Stimulated activated CD4-positive, alpha-beta T cell treated with anti-CD3 and anti-CD28 coated beads, Interleukin-15, amount 100 ng/mL, for 1 hour (primary cell): Measurements from ENCODE around the gene ISCU.
"Not testable (repeated sequence)": the region's sequence is repeated elsewhere in the genome, so short reads cannot be mapped to it uniquely, and the experiment has no call there.

ENCODE experiments used
- DNase-seq, 2 donors: peaks; one replicate each; pipeline ENCODE4 v3.0.0-alpha.2; 2020; ENCODE audit warnings: low read depth in 1 of 2, low spot score in 1 of 2

ISCU gene

DNA sequence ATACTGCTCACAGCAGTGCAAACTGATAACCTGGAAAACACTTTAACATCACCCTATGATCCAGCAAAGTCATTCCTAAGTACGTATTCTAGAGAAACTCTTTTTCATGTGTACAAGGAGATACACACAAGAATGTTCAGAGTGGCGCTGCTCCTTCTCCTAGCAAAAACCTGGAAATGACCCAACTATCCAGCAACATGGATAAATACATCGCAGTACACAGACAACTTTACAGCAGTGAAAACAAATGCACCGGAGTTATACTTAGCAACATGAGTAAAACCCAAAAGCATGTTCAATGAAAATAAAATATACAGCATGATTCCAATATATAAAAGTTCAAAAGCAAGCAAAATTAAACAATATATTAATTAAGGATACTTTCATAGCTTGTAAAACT is 20.1 kb upstream of the ISCU start:
- DNase-seq, result no peak

- no peak for DNase-seq
Observed at GRCh38 chr12:108543652-108544051, 18.7 kb upstream of the ISCU start.

GRCh38 chr12:108547686-108548085 is 14.7 kb upstream of the ISCU start:
- DNase-seq, result no peak

- DNase-seq, result no peak
Observed at GRCh38 chr12:108548954-108549521, 13.4 kb upstream of the ISCU start.

DNA sequence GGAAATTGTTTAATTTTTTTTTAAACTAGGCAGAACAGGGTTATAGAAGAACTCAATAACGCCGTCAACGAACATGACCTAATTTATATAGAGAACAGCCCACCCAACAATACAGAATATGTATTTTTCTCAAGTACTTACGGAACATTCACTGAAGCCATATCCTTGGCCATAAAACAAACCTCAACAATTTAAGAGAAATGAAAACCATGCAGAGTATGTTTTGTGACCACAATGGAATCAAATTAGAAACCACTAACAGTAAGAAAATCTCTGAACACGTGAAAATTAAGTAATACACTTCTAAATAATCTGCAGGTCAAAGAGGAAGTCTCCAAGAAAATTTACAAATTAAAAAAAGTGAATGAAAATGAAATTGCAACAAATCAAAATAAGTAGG is 10.9 kb upstream of the ISCU start:
- no peak for DNase-seq

GRCh38 chr12:108553799-108554198 is 8.6 kb upstream of the ISCU start:
- DNase-seq, result no peak

- DNase-seq, result not testable (repeated sequence)
Observed at GRCh38 chr12:108555383-108555782, 7.0 kb upstream of the ISCU start.

DNA sequence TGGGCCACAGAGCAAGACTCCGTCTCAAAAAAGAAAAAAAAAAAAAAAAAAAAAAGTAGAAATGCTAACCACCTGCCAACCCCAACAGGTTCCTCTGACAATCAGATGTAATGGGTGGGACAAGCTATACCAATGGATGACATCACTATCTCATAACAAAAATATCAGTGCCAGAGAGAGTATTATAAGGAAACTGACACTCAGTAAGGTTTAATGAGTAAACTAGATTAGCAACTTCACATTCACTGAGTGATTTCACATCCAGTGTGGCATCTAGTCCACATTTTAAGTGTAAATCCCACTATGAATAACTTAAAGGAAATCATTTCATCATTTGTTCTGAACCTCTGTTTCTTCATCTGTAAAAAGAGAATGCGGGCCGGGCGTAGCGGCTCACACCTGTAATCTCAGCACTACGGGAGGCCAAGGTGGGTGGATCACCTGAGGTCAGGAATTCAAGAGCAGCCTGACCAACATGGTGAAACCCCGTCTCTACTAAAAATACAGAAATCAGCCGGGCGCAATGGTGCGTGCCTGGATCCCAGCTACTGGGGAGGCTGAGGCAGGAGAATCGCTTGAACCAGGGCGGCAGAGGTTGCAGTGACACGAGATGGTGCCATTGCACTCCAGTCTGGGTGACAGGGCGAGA is 3.3 kb upstream of the ISCU start:
- DNase-seq, result no peak

DNA sequence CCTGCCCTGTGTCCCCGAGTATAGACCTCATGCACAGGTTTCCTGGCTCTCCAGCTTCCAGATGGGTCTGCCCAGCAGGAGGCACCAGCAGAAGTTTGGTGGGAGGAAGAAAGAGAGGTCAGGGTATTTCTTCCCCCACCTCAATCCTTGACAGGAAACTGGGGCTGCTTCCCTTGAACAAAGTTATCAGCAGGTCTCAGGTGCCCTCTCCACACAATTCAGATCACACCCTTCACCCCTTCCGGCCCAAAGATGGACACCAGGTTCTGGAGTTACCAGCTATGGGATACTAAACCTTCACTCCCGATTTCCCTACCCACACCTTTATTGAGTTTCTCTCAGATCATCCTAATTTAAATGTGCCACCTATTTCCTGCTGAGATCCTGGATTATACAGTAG is 2.6 kb upstream of the ISCU start:
- no peak for DNase-seq

- DNase-seq, result no peak
Observed at GRCh38 chr12:108560321-108560721, 2.1 kb upstream of the ISCU start.

DNA sequence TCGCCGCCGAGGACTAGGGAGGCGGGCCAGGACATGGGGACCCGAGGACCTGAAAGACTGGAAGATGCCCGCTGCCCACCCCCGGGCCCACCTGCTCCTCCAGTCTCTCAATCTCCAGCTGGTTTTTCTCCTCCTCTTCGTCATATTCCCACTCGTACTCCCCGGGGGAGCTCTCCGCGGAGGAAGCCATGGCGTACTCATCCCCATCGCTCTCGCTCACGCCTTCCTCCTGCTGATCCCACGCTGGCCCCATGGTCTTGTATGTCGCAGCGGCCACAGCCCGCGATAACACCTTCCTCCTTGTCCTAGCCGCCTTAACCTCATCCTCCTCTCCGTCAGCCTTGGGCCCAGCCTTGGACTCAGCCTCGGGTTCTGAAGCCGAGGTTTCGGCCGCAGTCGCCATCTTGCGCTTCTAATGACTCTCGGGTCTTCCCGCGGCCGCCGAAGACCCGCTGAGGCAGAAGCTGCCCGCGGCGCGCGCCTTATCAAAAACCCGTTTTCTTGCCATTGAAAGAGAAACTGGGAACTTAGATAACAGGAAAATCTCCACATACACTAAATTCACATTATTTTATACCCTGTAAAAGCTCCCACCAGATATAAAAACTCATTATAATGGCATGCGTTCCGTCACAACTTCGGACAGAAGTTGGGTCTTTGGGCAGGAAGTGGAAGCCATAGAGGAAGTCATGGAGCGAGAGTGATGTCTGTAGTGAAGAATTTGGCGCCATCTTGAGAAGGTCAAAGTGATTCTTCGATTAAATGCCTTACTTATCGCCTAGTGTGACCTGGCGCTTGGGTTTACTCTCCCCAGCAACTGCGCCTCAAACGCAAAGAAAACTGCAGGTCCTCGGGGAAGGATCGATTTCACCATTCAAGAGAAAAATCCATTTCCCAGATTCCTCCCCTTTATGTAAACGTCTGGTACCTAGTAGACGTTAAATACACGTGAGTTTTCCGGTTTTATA is 1.4 kb upstream of the ISCU start, which contains the start of gene SART3:
TSS of gene SART3 (minus strand) at position 422 of the 968 bp plus-strand sequence. CDS start at position 403, 19 bp downstream.
- peak; percentile 50 to 65 for DNase-seq

- DNase-seq, result no peak
Observed at GRCh38 chr12:108561852-108562347, 496 bp upstream of the ISCU start.

DNA sequence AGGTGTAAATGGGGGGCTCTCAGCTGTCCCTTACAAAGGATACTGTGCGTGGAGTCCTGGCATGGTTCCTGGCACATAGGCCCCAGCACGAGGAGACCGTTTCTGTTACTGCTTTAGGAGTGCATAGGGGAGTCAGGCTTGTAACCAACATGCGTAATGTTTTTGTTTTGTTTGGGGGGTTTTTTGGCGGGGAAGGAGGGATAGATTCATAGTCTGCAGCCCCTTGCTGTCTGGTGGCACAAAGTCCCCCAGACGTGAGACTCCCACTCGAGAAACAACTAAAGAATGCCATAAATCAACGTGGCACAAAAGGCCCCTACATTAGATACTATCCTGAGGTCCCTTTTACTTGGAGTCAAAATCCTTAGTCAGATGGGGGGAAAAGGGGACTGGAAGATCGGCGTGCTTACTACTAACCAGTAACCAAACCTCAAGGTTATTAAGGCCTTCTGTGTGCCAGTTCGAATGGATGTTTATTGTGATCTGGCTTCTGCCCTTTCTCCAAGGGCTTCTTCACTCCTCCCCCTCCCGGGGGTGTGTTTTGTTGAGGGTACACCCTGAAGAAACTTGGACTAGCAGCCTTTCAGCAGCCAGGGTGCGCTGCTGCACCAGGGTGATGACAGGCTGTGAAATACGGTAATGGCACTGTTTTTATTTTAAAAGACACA is 874 bp downstream of the ISCU start:
- peak; percentile 68 to 71 for DNase-seq

- no peak for DNase-seq
Observed at GRCh38 chr12:108563804-108564151, 1.4 kb downstream of the ISCU start.

DNA sequence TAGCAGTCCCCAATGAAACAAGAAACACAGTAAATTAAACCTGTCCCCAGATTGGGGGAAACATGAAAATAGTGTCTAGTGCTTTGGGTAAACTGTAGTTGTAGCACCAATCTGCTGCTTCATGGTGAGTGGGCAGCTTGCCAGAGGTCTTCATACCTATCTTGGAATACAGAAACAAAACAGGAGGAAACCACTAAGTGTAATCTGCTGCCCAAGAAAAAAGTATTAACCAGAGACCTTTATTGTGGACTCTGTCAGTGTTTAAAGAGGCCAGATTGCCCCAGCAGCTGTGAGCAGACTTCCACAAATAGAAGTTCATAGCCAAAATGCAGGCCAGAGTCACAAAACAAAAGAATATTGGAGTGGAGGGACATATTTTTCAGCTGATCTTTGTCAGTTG is 2.3 kb downstream of the ISCU start:
- DNase-seq, result no peak

- DNase-seq, result no peak
Observed at GRCh38 chr12:108565146-108565545, 2.8 kb downstream of the ISCU start.

DNA sequence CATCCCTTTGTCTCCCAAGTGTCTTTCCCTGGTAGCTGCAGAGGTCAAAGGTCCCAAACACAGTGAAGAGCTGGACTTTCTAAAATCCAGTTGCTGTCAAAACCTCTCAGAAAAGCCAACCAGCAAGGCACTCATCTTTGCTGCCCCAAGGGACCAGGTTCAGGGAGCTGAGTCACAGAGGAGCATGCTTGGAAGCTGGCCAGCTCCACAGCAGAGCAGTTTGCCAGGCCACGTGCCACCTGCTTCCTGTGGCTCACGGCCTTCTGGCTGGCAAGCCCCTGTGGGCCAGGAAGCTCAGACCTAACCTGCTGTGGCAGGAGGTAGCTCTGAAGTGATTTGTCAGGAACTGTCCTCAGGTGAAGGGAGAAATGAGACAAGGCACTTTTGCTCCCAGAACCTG is 3.6 kb downstream of the ISCU start:
- peak; percentile 33 to 35 for DNase-seq

DNA sequence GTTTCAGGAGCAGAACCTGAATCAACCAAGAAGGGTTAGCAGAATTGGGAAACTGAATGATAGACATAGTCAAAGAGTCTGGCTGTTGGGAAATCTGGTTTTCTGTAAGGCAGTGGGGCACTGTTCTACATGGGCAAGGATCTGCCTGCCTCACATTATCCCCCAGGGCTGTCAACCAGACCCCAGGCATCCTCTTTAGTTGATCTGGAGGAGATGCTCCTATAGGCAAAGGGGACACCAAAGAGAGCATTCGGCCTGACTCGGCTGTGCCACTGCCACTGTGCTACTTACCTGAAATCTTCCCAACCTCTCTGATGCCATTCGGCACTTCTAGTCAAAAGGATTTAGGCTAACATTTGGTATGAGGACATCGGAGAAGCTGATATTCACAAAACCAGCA is 4.1 kb downstream of the ISCU start:
- no peak for DNase-seq

DNA sequence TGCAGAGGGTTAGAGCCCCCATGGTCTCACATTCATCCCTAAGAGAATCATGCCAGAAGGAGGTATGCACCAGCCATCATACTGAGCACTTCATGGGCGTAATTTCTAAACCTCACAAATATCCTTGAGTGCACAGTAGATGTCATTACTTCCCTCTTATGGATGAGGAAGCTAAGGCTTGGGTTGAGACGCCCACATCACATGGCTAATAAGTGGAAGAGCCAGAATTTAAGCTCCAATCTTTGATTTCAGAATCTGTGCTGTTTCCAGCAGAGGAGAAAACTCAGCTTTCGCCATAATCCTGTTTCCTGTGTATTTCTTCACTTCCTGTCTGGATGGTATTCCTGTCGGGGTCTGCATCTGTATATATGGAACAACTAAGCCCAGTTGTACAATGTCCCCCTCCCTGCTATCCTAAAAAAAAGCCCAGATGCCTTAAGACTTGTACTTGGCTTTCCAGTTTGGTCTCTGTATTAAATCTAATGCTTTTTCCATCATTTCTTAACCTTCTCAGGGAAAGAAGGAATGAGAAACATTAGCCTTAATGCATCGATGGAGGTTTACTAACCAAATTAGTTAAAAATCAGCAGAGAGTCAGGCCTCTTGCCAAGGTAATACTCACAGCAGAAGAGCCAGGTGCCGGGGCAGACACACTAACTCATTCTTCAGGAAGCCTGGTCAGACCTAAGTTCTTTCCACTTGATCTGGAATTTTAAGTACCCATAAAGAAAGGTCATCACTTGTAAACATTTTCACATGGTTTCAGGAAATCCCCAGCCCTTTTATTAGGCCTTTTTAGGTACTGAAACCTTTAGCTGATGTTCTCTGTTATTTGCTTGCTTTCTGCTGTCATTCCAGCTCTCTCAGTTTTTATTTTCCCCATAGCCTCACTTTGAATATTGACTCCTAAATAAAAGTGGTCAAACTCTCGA is 5.3 kb downstream of the ISCU start:
- DNase-seq, result no peak
